Pons (tissue), 1 donor: ENCODE measurements around the gene MC5R.

Experiments used
- DNase-seq: peaks from one replicate; pipeline ENCODE4 v3.0.0-alpha.2; 2016; ENCODE audit warnings: low spot score

MC5R gene

GRCh38 chr18:13823707-13824395 is at the start of gene MC5R:
MC5R (plus strand) TSS chr18:13824149; CDS start chr18:13825766, 1,617 bp downstream.
- peak; percentile 34 for DNase-seq

- DNase-seq: no peak
Measured at GRCh38 chr18:13775058-13775457, 48.9 kb upstream of the MC5R start.

GRCh38 chr18:13791181-13791580 is 32.8 kb upstream of the MC5R start:
- DNase-seq: no peak

GRCh38 chr18:13793819-13794218 is 30.1 kb upstream of the MC5R start:
- DNase-seq: no peak

GRCh38 chr18:13796515-13796914 is 27.4 kb upstream of the MC5R start:
- no peak for DNase-seq

- DNase-seq: no peak
Measured at GRCh38 chr18:13797157-13797611, 26.8 kb upstream of the MC5R start.

- DNase-seq: no peak
Measured at GRCh38 chr18:13799396-13799795, 24.6 kb upstream of the MC5R start.

GRCh38 chr18:13800505-13801259 is 23.3 kb upstream of the MC5R start:
- DNase-seq: peak; percentile 59

- no peak for DNase-seq
Measured at GRCh38 chr18:13801260-13801601, 22.7 kb upstream of the MC5R start.

GRCh38 chr18:13804305-13804704 is 19.6 kb upstream of the MC5R start:
- DNase-seq: no peak

- DNase-seq: no peak
Measured at GRCh38 chr18:13808294-13809042, 15.5 kb upstream of the MC5R start.

GRCh38 chr18:13809043-13809430 is 14.9 kb upstream of the MC5R start:
- no peak for DNase-seq

- no peak for DNase-seq
Measured at GRCh38 chr18:13809531-13810255, 14.3 kb upstream of the MC5R start.

GRCh38 chr18:13810950-13811485 is 12.9 kb upstream of the MC5R start:
- no peak for DNase-seq

- DNase-seq: no peak
Measured at GRCh38 chr18:13811993-13812392, 12.0 kb upstream of the MC5R start.

GRCh38 chr18:13813271-13813849 is 10.6 kb upstream of the MC5R start:
- peak; percentile 73 for DNase-seq

- no peak for DNase-seq
Measured at GRCh38 chr18:13826209-13826608, 2.3 kb downstream of the MC5R start.

GRCh38 chr18:13831864-13832508 is 8.0 kb downstream of the MC5R start:
- no peak for DNase-seq

GRCh38 chr18:13834496-13835015 is 10.6 kb downstream of the MC5R start:
- no peak for DNase-seq

GRCh38 chr18:13835202-13835601 is 11.3 kb downstream of the MC5R start:
- no peak for DNase-seq

GRCh38 chr18:13836559-13836958 is 12.6 kb downstream of the MC5R start:
- no peak for DNase-seq
